WTC11 (cell line): ENCODE data around the gene SMCO1.

Source experiments
- ATF2 ChIP-seq: sonication (generic); formaldehyde crosslinking; IDR thresholded peaks from 2 replicates; pipeline ENCODE4 v1.8.1; 2022; ENCODE audit warnings: low read depth, missing genetic modification reagents, borderline replicate concordance
- ATF3 ChIP-seq: sonication (generic); formaldehyde crosslinking; conservative IDR thresholded peaks from 2 replicates; pipeline ENCODE4 v1.8.1; 2022; ENCODE audit warnings: mild to moderate bottlenecking, missing genetic modification reagents
- CTCF ChIP-seq: fragments of 200-600 bp; IDR thresholded peaks from 2 replicates; pipeline ENCODE4 v1.8.0; 2022; ENCODE audit warnings: antibody characterized with exemption
- FOXP1 ChIP-seq: sonication (generic); formaldehyde crosslinking; IDR thresholded peaks from 2 replicates; pipeline ENCODE4 v1.8.0; 2022; ENCODE audit warnings: missing genetic modification reagents, mild to moderate bottlenecking, moderate library complexity, borderline replicate concordance
- JUN ChIP-seq: sonication (generic); formaldehyde crosslinking; IDR thresholded peaks from 2 replicates; pipeline ENCODE4 v1.8.0; 2023; ENCODE audit warnings: mild to moderate bottlenecking, missing genetic modification reagents
- MAX ChIP-seq: sonication (generic); formaldehyde crosslinking; IDR thresholded peaks from 2 replicates; pipeline ENCODE4 v1.8.0; 2022; ENCODE audit warnings: mild to moderate bottlenecking, missing genetic modification reagents
- MXD4 ChIP-seq: fragments of 250-450 bp; sonication (Bioruptor Pico); IDR thresholded peaks from 2 replicates; pipeline ENCODE4 v1.8.0; 2021; ENCODE audit warnings: mild to moderate bottlenecking, moderate library complexity, borderline replicate concordance
- PRDM15 ChIP-seq: sonication (generic); formaldehyde crosslinking; IDR thresholded peaks from 2 replicates; pipeline ENCODE4 v1.8.0; 2022; ENCODE audit warnings: missing genetic modification reagents
- SOX15 ChIP-seq: fragments of 250-450 bp; sonication (Bioruptor Pico); IDR thresholded peaks from 2 replicates; pipeline ENCODE4 v1.9.0; 2021; ENCODE audit warnings: mild to moderate bottlenecking
- TEAD4 ChIP-seq: sonication (generic); formaldehyde crosslinking; IDR thresholded peaks from 2 replicates; pipeline ENCODE4 v1.8.0; 2022; ENCODE audit warnings: mild to moderate bottlenecking, missing genetic modification reagents

GRCh38 chr3:196496183-196496582, 19.0 kb downstream of the SMCO1 start:
- no peak for TF ChIP-seq SOX15 (CRISPR knock-in tag)
- no peak for TF ChIP-seq ATF2 (CRISPR knock-in tag)
- TF ChIP-seq CTCF: no peak
- TF ChIP-seq MXD4 (CRISPR knock-in tag): no peak
- no peak for TF ChIP-seq PRDM15 (CRISPR knock-in tag)
- TF ChIP-seq FOXP1: no peak
- no peak for TF ChIP-seq TEAD4 (CRISPR knock-in tag)
- TF ChIP-seq MAX (CRISPR knock-in tag): no peak
- TF ChIP-seq ATF3 (CRISPR knock-in tag): no peak
- no peak for TF ChIP-seq JUN (CRISPR knock-in tag)
